ENCODE data around the gene CBFA2T3. TPM values are rescaled to one million over a fixed set of nuclear protein-coding genes. Genes with fewer than 3 reads are reported as not detected.

CBFA2T3 gene
- total RNA-seq, 4 donors from 2014 or later, result 1.4 to 5.8 (median 1.5) TPM

DNA sequence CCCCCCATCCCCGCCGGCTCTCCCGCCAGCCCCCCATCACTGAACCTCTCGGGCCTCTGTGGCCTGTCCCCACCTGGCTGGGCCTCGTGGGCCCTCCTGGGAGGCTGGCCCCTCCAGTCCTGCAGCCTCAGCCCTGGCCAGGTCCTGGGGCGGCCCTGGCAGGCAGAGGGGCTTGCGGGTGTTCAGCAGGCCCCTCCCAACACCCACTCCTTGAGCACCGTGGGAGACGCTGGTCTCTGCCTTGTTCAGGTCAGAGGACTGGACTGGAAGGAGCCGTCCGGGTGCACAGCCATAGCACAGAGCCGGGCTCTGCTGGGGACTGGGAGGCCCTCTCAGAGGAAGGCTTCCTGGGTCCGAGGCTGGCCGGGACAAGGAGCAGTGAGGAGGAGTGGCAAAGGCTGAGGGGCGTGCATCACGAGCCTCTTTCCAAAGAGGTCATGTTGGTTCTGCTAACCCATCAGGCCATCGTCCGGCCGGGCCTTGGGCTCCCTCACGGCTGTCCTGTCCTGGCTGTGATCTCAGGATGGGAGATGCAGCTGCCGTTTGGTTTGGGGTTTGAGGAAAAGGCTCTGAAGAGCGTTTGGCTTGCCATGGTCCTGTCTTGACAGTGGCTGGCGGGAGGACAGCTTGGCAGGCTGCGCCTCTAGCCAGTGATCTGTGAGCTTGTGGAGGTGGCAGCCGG is 104.2 kb downstream of the CBFA2T3 start:
- peaks cover 0 to 12% (median 0%) of the 10 kb centered on the region in 3 donors for H3K4me1 ChIP-seq
- no peak for ATAC-seq
- H3K27ac ChIP-seq, result no peak overlapping the region
- WGBS, 2 donors (ENCODE audit: low coverage in 1 of 2), result 60% methylated on average over 1 of the region's 25 CpGs; no CpG with 5 or more reads in 1 of the 2 donors
- H3K27me3 ChIP-seq, result peaks cover 65% of the 10 kb centered on the region
- TF ChIP-seq EP300 (IDR thresholded peaks at IDR 0.05) (no peak), POLR2AphosphoS5 (IDR thresholded peaks at IDR 0.05) (no peak), POLR2A (IDR thresholded peaks at IDR 0.05) (no peak)
- TF ChIP-seq, protein P1, sequence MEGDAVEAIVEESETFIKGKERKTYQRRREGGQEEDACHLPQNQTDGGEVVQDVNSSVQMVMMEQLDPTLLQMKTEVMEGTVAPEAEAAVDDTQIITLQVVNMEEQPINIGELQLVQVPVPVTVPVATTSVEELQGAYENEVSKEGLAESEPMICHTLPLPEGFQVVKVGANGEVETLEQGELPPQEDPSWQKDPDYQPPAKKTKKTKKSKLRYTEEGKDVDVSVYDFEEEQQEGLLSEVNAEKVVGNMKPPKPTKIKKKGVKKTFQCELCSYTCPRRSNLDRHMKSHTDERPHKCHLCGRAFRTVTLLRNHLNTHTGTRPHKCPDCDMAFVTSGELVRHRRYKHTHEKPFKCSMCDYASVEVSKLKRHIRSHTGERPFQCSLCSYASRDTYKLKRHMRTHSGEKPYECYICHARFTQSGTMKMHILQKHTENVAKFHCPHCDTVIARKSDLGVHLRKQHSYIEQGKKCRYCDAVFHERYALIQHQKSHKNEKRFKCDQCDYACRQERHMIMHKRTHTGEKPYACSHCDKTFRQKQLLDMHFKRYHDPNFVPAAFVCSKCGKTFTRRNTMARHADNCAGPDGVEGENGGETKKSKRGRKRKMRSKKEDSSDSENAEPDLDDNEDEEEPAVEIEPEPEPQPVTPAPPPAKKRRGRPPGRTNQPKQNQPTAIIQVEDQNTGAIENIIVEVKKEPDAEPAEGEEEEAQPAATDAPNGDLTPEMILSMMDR (IDR thresholded peaks at IDR 0.05), result no peak
- no peak overlapping the region for H3K4me3 ChIP-seq
- H3K36me3 ChIP-seq, result peaks cover 0 to 8% of the 10 kb centered on the region in 2 donors
- no peaks in the 10 kb centered on the region for H3K9me3 ChIP-seq

DNA sequence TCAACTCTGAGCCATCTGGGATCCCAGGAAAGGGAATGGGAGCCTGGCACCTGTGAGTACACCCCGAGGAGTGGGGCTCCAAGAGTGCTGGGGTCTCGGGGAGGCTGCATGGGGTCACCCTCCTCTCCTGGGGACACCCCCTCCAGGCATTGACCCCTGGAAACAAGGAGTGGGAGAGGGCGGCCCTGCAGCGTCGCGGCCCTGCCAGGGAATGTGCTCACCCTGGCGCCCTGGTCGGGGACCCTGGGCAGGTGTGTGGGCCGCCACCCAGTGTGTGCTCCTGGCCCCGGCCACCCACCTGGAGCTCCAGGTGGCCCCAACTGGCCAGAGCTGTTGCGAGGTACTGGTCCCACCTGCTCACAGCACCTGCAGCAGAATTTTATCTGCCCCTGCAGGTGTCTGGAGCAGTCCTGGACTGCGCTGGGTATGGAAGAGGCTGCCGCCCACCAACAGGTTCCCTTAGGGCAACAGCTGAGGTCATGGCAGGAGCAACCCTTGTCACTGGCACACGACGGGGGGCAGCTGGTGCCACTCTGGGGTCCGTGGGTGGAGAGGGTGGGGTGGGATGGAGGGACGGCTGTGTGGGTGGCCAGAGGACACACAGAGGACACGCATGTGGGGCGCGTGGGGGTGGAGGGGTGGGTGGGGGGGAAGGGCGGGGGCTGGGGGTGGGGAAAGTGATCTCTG is 105.1 kb downstream of the CBFA2T3 start:
- Histone ChIP-seq H3K27ac (no peak overlapping the region), H3K27me3 (peaks cover 65% of the 10 kb centered on the region), H3K36me3 (peaks cover 0 to 4% of the 10 kb centered on the region in 2 donors), H3K4me3 (no peak overlapping the region), H3K9me3 (no peaks in the 10 kb centered on the region), H3K4me1 (peaks cover 0 to 12% (median 0%) of the 10 kb centered on the region in 3 donors)
- WGBS, 2 donors (ENCODE audit: low coverage in 1 of 2), result no CpG with 5 or more reads among the region's 21 CpGs
- TF ChIP-seq, protein P1 (IDR thresholded peaks at IDR 0.05), result no peak
- TF ChIP-seq POLR2AphosphoS5 (IDR thresholded peaks at IDR 0.05), result no peak
- no peak for TF ChIP-seq EP300 (IDR thresholded peaks at IDR 0.05)
- TF ChIP-seq POLR2A (IDR thresholded peaks at IDR 0.05), result no peak
- ATAC-seq, result no peak

DNA sequence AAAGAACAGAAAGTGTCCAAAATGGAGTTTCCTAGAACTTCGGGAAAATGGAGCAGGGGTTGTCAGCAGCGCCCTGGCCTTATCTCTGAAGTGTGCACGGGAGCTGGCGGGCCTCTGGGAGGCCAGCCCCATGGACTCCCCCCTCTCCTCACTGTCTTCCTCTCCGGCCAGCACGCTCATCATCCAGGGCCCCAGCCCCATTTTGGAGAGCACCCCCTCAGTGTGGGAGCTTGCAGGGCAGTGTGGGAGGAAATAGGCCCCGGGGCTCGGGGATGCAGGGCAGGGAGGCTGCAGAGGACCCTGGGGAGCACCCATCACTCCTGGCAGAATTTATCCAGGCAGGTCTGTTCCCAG is 105.7 kb downstream of the CBFA2T3 start:
- WGBS, 2 donors (ENCODE audit: low coverage in 1 of 2), result 42% methylated on average over 4 of the region's 8 CpGs; no CpG with 5 or more reads in 1 of the 2 donors
- Histone ChIP-seq H3K4me1 (peaks cover 0 to 12% (median 0%) of the 10 kb centered on the region in 3 donors), H3K4me3 (no peak overlapping the region), H3K27ac (no peak overlapping the region), H3K27me3 (peaks cover 68% of the 10 kb centered on the region), H3K36me3 (no peaks in the 10 kb centered on the region), H3K9me3 (no peaks in the 10 kb centered on the region)
- ATAC-seq, result no peak
- no peak for TF ChIP-seq POLR2AphosphoS5 (IDR thresholded peaks at IDR 0.05)
- no peak for TF ChIP-seq EP300 (IDR thresholded peaks at IDR 0.05)
- TF ChIP-seq POLR2A (IDR thresholded peaks at IDR 0.05), result no peak
- TF ChIP-seq, protein P1 (IDR thresholded peaks at IDR 0.05), result no peak

DNA sequence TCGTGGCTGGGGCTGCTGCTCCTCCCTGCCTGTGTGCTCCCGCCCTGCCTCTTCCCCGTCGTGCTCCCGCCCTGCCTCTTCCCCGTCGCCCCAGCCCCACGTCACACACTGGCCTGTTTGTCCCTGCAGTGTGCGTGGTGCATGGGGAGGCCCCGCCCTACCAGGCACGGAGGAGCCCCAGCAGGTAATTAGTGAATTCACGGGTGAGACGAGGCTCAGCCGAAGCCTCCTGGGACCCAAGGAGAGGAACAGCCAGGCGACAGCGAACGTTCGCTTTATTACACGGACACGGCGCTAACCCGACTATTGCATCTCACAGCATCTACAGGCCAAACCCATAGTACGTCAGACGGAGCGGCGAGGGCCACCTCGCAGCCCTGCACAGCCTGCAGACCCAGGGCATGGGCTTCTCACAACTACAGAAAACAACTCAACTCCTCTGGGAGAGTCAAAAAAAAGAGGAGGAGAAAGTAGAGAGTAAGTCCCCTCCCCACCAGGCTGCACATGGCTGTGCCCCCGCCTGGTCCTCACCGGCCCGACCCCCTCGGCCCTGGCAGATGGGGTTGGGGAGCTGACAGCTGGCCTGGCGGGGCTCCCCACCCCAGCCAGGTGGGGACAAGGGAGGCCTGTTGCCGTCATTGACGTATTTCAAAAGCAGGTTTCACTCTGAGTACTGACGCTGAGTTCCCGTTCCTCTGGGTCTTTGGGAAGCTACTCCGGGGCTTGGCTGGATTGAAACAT is 106.2 kb downstream of the CBFA2T3 start:
- H3K9me3 ChIP-seq, result no peaks in the 10 kb centered on the region
- 16% methylated on average over 7 of the region's 37 CpGs; no CpG with 5 or more reads in 1 of the 2 donors for WGBS, 2 donors (ENCODE audit: low coverage in 1 of 2)
- TF ChIP-seq, protein P1 (IDR thresholded peaks at IDR 0.05), result no peak
- TF ChIP-seq EP300 (IDR thresholded peaks at IDR 0.05) (no peak), POLR2AphosphoS5 (IDR thresholded peaks at IDR 0.05) (no peak), POLR2A (IDR thresholded peaks at IDR 0.05) (no peak)
- peak; percentile 17 for ATAC-seq
- H3K4me1 ChIP-seq, result peaks cover 0 to 12% (median 0%) of the 10 kb centered on the region in 3 donors
- no peaks in the 10 kb centered on the region for H3K36me3 ChIP-seq
- no peak overlapping the region for H3K27ac ChIP-seq
- H3K4me3 ChIP-seq, result peak overlapping the region in 1 of 2 donors; percentile 2
- peaks cover 73% of the 10 kb centered on the region for H3K27me3 ChIP-seq

Data from gastroesophageal sphincter (tissue), 4 donors.